ENCODE measurements around the gene AGK.

Gene AGK

GRCh38 chr7:141704741-141705140 lies 153.5 kb downstream of the AGK start:
- Mint-ChIP-seq H3K4me1 (peaks cover 19% of the 10 kb centered on the region), H3K9me3 (no peaks in the 10 kb centered on the region), H3K36me3 (no peaks in the 10 kb centered on the region), H3K27ac (no peak overlapping the region), H3K27me3 (no peaks in the 10 kb centered on the region), H3K4me3 (no peak overlapping the region)

Data from activated naive CD4-positive, alpha-beta T cell treated with anti-CD3 and anti-CD28 coated beads, Interleukin-2, amount 50 U/mL, for 24 hours (primary cell).